Peyer's patch (tissue), 4 donors: ENCODE data around the gene PHLDA3. TPM values are rescaled to one million over a fixed set of nuclear protein-coding genes. Genes with fewer than 3 reads are reported as not detected.

ENCODE experiments used
- DNase-seq, 3 donors: peaks; one replicate each; pipeline ENCODE4 v3.0.0-alpha.2; 2017 to 2019
- H3K27ac ChIP-seq, 4 donors: fragments of 200-600 bp; sonication (generic); one replicate each; pipeline ENCODE4 v1.5.1; 2016 to 2019
- H3K27me3 ChIP-seq, 2 donors: fragments of 200-600 bp; sonication (generic); one replicate each; pipeline ENCODE4 v1.5.1; 2019
- H3K36me3 ChIP-seq, 3 donors: fragments of 200-600 bp; sonication (generic); one replicate each; pipeline ENCODE4 v1.5.1; 2016 to 2019
- H3K4me1 ChIP-seq, 4 donors: fragments of 200-600 bp; sonication (generic); one replicate each; pipeline ENCODE4 v1.5.1; 2016 to 2019
- H3K4me3 ChIP-seq, 4 donors: fragments of 200-600 bp; sonication (generic); 1 replicate in 3 of 4; 2 replicates in 1 of 4; pipeline ENCODE4 v1.5.1; 2016 to 2019; ENCODE audit warnings: mild to moderate bottlenecking in 1 of 4
- H3K9me3 ChIP-seq, 4 donors: fragments of 200-600 bp; sonication (generic); one replicate each; pipeline ENCODE4 v1.5.1; 2016 to 2019; ENCODE audit warnings: mild to moderate bottlenecking in 1 of 4
- CTCF ChIP-seq, 6 experiments: fragments of 450-650 bp in 4 of 6; fragments of 200-600 bp in 2 of 6; sonication (generic) in 1 of 6; IDR thresholded peaks; one replicate each; pipeline ENCODE4 v1.5.1; 2017 to 2019; ENCODE audit warnings: antibody characterized with exemption in 6 of 6, mild to moderate bottlenecking in 3 of 6, moderate library complexity in 1 of 6
- POLR2A ChIP-seq, 2 donors: fragments of 450-650 bp; IDR thresholded peaks; one replicate each; pipeline ENCODE4 v1.5.1; 2017; ENCODE audit warnings: antibody characterized with exemption in 2 of 2, mild to moderate bottlenecking in 2 of 2, moderate library complexity in 2 of 2
- total RNA-seq, 4 donors: library from RNA; depleted of rRNA; stranded (reverse); fragments of >200 nt; gene quantifications; one replicate each; pipeline ENCODE4 v1.1.0, GENCODE V29; 2016

The PHLDA3 gene
- total RNA-seq, 4 donors from 2014 or later = 4.4 to 43.7 (median 5.2) TPM

- Histone ChIP-seq H3K9me3 (no peaks in the 10 kb centered on the region), H3K27ac (no peak overlapping the region), H3K4me1 (no peaks in the 10 kb centered on the region), H3K27me3 (no peaks in the 10 kb centered on the region), H3K4me3 (no peak overlapping the region), H3K36me3 (no peaks in the 10 kb centered on the region)
- no peak for DNase-seq
- TF ChIP-seq POLR2A (IDR thresholded peaks at IDR 0.05) (no peak), CTCF (IDR thresholded peaks at IDR 0.05) (no peak)
Measured at GRCh38 chr1:201419746-201420607, 49.0 kb downstream of the PHLDA3 start.

- Histone ChIP-seq H3K36me3 (no peaks in the 10 kb centered on the region), H3K9me3 (no peaks in the 10 kb centered on the region), H3K27ac (no peak overlapping the region)
Measured at GRCh38 chr1:201419256-201419655, 49.7 kb downstream of the PHLDA3 start.

GRCh38 chr1:201418461-201418860, 50.5 kb downstream of the PHLDA3 start:
- TF ChIP-seq POLR2A (IDR thresholded peaks at IDR 0.05) (no peak), CTCF (IDR thresholded peaks at IDR 0.05) (no peak)
- Histone ChIP-seq H3K4me1 (no peaks in the 10 kb centered on the region), H3K27ac (no peak overlapping the region), H3K9me3 (no peaks in the 10 kb centered on the region), H3K27me3 (no peaks in the 10 kb centered on the region), H3K4me3 (no peak overlapping the region), H3K36me3 (no peaks in the 10 kb centered on the region)
- DNase-seq = no peak

More at GRCh38 chr1:201419256-201419655, 49.7 kb downstream of the PHLDA3 start:
- no peaks in the 10 kb centered on the region for H3K27me3 ChIP-seq
- no peak overlapping the region for H3K4me3 ChIP-seq
- no peak for TF ChIP-seq CTCF (IDR thresholded peaks at IDR 0.05)
- TF ChIP-seq POLR2A (IDR thresholded peaks at IDR 0.05) = no peak
- no peak for DNase-seq
- H3K4me1 ChIP-seq = no peaks in the 10 kb centered on the region

Other genes with a start within 250 kb of the PHLDA3 start
- 10 to 100 TPM in 1 of 4 donors, 1 to 10 TPM in 2, under 1 TPM in 1; 0.54 to 11.6 (median 1.4) TPM for gene PKP1, start 185.7 kb downstream of the PHLDA3 start, total RNA-seq
- 1 to 10 TPM in 1 of 4 donors, under 1 TPM in 1, not detected in 2; 0.40 to 3.7 TPM for gene TNNT2, start 91.5 kb downstream of the PHLDA3 start, total RNA-seq
- 100 to 1,000 TPM; 106 to 224 (median 192) TPM for gene LAD1, start 69.9 kb downstream of the PHLDA3 start, total RNA-seq
- under 1 TPM in 1 of 4 donors, not detected in 3; 0.13 TPM for gene TNNI1, start 47.5 kb downstream of the PHLDA3 start, total RNA-seq
- gene CSRP1, start 37.9 kb upstream of the PHLDA3 start, total RNA-seq = 100 to 1,000 TPM; 139 to 306 (median 160) TPM
- gene NAV1, start 69.9 kb upstream of the PHLDA3 start, total RNA-seq = 10 to 100 TPM in 3 of 4 donors, 1 to 10 TPM in 1; 6.7 to 47.9 (median 14.9) TPM